NCI-H1105 (cell line): ENCODE results near the gene SLC9A9.

Experiments
- DNase-seq: peaks from one replicate; lab custom pipeline; 2025; lab: John Stamatoyannopoulos, UW

The SLC9A9 gene

DNA sequence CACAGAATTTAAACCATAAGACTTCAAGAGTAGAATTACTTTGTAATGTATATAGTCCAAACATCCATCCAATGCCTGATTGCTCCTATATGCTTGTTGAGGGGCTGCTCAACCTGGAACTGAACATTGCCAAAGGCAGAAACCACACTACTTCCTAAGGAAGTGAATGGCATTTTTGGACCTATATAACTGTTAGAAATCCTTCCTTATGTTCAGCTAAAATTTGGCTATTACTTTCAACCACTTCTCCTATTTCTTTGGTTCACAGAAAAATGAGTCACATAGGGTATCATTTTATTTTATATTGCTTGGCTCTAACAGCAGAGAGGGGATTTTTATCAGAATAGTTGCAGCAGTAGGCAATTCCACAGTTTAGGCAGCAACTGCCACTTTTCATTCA, 342.1 kb downstream of the SLC9A9 start:
- DNase-seq, result no peak

- no peak for DNase-seq
Observed at GRCh38 chr3:143503325-143503885, 344.9 kb downstream of the SLC9A9 start.

GRCh38 chr3:143502081-143502480, 346.2 kb downstream of the SLC9A9 start:
- DNase-seq, result no peak

DNA sequence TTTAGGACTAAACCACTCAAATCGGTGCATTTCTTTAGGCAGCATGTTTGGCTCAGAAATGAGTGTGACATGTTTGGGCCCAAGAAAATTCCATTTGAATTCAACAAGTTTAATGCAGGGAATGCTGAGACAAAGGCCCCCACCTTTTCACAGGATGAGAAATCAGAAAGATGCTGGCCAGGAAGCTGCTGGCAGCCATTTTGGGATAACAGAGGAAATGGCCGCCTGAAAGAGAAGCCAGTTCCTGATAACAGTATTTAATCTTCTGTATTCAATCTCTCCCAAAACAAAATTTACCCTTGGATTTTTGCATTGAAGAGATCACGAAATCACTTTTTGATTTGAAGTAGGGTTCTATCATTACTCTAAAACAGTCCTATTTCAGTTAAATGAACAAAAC, 350.9 kb downstream of the SLC9A9 start:
- no peak for DNase-seq

- no peak for DNase-seq
Observed at GRCh38 chr3:143496191-143496590, 352.1 kb downstream of the SLC9A9 start.

GRCh38 chr3:143495527-143495926, 352.7 kb downstream of the SLC9A9 start:
- no peak for DNase-seq

- no peak for DNase-seq
Observed at GRCh38 chr3:143486611-143487010, 361.7 kb downstream of the SLC9A9 start.

GRCh38 chr3:143484846-143485512, 363.3 kb downstream of the SLC9A9 start:
- no peak for DNase-seq

DNA sequence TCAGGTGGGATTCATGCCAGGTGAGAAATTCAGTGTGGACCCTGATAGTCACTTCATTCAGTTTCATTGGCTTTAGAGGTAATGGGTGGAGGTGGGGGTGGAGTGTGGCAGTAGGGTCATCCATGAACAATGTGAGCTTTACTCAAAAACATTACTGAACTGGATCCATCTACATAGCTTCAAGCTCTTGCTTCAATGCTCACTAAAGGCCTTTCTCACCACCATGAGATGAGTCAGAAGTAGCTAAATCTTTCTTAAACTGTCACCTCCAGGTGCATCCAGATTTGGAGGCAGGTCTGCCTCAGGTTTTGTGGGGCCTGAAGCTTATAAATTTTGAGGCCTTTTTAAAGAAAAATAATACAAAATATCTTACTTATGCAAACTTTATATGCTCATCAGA, 365.1 kb downstream of the SLC9A9 start:
- DNase-seq, result no peak

GRCh38 chr3:143482106-143483088, 365.9 kb downstream of the SLC9A9 start:
- DNase-seq, result no peak

- no peak for DNase-seq
Observed at GRCh38 chr3:143480344-143480743, 367.9 kb downstream of the SLC9A9 start.

GRCh38 chr3:143479727-143480126, 368.5 kb downstream of the SLC9A9 start:
- DNase-seq, result no peak

- DNase-seq, result no peak
Observed at GRCh38 chr3:143478115-143478693, 370.1 kb downstream of the SLC9A9 start.

- DNase-seq, result no peak
Observed at GRCh38 chr3:143476965-143477640, 371.2 kb downstream of the SLC9A9 start.

DNA sequence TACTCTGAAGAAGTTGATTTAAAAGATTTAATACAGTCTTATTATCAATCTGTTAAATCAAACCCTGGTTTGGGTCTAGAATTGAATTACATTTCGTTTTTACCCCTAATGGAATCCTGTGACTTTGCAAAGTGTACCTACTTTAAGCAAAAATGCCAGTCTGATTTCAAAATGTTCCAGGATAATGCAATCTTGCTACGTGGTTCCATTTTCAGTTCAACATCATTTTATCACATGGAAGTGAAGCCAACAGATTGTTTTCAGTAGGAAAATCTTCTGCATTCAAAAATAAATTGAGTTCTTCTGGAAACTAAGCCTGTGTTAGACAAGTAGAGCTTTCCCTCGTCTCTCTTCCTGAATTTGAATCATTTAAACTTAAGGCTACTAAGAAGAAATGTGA, 372.3 kb downstream of the SLC9A9 start:
- DNase-seq, result no peak

DNA sequence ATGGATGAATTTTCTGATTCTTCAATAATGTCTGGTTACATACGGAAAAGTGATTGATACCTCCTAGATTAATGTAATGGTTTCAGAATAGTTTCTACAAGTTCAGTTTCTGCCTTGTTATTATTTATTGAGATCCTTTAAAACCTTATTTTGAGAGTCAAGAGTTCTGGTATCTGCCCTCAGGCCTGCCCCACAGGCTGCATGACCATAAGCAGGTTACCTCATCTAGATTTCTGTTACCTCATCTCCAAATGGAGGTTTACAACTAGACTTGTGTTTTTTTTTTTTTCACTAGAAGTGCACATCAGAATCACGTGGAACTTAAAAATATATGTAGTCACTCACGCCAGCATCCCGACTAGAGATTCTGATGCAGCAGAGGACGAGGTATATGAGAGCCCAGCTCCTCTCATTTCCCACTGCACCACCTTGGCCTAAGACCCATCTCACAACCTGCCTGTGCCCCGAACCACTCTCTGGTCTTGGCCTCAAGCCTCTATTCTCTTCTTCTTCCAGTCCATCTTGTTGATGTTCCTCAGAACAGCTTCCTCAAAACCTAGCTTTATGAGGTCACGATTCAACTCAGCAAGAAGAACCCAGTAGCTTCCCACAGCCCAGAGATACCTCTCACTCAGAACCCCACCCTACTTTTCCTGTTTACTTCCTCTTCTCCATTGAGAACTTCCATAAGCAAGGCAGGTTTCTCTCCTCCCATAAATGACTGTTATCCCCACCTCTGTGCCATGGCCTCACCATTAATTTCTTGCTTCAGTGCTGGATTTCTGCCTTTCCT, 375.3 kb downstream of the SLC9A9 start:
- no peak for DNase-seq

DNA sequence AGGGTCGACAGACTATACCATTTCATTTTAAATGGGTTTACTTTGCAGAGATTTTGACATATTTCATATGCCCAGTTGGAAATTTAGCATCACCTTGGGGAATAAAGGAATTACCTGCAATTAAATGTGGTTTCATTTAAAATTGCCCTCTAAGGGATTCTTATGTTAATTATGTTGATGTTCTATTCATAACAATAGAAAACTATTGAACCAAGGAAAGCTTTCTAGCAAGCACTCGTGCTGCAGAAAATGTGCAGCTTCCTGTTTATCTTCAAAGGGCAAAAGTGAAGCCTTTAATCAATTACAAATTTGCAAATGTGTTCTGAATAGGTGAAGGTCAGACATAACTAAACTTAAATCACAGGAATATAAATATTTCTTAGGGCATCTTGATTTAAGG, 376.6 kb downstream of the SLC9A9 start:
- no peak for DNase-seq

DNA sequence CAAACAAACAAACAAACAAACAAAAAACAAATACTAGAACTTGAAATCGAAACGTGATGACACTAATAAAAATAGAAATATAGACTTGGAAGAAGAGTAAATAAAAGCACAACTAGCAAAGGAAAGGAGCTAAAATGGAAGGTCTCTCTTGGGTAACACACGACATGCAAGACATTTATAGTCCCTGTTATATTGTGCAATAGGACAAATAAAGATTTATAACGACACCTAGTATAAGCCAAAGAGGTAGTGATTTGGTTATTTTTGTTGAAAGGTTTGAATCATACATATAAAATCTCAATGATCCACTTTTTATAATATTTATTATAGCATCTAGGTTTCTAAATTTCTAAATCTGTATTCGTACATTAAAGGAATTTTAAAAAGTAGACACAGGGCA, 379.1 kb downstream of the SLC9A9 start:
- DNase-seq, result no peak

- no peak for DNase-seq
Observed at GRCh38 chr3:143465666-143466065, 382.6 kb downstream of the SLC9A9 start.

DNA sequence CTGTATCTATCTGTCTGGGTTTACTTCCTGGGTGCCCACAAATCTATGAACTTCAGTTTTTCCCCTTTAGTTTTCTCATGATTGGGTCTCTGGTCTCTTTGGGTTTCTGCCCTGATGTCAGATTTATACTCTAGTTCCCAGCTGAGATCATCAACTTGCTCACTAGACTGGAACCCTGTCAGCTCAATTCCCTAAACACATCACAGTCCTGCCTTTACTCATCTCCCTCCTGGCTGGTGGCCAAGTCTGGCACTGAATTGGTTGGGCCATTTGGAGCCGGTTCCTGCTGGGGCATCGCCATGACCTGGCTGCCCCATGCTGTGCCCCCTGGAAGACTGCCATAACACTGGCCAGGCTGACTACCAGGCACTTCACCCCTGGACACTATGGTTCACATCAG, 383.4 kb downstream of the SLC9A9 start:
- peak; percentile 12 for DNase-seq

DNA sequence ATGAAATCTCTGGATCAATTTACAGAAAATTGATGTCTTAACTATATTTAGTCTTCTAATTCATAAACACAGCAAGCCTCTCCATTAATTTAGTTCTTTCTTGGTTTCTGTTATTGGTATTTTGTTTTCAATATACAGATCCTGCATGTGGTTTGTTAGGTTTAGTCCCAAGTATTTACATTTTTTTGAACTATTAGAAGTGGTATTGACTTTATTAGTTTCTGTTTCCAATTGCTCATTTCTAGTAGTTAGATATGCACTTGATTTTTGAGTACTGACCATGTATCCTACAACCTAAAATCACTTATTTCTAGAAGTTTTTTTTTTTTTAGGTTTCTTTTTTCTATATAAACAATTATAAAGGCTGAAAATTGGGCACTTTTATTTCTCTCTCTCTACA, 392.8 kb downstream of the SLC9A9 start:
- DNase-seq, result no peak
